ENCODE data around the gene SLC35A4. TPM values are rescaled to one million over a fixed set of nuclear protein-coding genes. Genes with fewer than 3 reads are reported as not detected.

SLC35A4 gene, protein sequence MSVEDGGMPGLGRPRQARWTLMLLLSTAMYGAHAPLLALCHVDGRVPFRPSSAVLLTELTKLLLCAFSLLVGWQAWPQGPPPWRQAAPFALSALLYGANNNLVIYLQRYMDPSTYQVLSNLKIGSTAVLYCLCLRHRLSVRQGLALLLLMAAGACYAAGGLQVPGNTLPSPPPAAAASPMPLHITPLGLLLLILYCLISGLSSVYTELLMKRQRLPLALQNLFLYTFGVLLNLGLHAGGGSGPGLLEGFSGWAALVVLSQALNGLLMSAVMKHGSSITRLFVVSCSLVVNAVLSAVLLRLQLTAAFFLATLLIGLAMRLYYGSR
- 71.0 to 82.2 TPM (median 80.6 TPM) in 5 replicates for total RNA-seq (2022; extraction: Qiagen RNA extraction; ENCODE audit: low read depth)

DNA sequence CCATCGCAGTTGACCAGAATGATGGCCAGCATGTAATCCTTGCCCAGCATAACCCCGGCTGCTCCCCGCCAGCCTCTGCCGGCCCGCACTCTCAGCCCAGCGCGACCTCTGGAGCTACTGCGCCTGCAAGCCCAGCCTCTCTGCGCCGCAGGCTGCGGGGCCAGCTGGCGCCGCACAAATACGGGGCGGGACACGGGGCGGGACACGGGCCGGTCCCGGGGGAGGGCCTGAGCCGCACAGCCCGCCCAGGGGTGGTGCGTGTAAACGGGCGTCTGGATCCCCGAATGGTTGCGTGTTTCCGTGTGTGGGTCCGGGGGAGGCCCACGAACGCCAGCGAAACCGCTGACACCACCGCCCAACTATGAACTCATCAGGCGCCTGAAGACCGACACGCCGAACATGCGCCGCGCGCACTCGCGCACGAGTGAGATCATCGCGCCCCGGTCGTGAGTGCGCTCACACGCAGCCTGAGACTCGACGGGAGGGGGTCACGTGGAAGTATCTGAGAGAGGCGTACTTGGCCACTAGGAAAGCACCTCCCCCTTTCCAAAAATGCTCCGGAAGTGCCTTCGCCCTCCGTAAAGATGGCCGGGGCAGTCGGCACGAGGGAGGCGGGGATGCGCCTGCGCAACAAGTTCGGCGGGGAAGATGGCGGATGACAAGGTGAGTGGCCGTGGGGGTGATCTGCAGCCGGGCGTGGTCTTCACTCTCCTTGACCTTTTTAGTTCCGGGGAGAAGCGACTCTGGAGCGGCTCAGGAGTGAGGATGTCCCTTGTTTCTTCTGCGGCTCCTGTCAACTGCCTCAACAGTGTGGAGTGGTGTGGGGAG lies at the start of gene SLC35A4, which contains the start of gene APBB3:
Gene SLC35A4 (plus strand): TSS at position 633 of the 828 bp plus-strand sequence. CDS start 2,342 bp downstream, outside the sequence.
Gene APBB3 (minus strand): TSS at position 403 of the 828 bp plus-strand sequence. CDS start 353 bp downstream, at position 50.

DNA sequence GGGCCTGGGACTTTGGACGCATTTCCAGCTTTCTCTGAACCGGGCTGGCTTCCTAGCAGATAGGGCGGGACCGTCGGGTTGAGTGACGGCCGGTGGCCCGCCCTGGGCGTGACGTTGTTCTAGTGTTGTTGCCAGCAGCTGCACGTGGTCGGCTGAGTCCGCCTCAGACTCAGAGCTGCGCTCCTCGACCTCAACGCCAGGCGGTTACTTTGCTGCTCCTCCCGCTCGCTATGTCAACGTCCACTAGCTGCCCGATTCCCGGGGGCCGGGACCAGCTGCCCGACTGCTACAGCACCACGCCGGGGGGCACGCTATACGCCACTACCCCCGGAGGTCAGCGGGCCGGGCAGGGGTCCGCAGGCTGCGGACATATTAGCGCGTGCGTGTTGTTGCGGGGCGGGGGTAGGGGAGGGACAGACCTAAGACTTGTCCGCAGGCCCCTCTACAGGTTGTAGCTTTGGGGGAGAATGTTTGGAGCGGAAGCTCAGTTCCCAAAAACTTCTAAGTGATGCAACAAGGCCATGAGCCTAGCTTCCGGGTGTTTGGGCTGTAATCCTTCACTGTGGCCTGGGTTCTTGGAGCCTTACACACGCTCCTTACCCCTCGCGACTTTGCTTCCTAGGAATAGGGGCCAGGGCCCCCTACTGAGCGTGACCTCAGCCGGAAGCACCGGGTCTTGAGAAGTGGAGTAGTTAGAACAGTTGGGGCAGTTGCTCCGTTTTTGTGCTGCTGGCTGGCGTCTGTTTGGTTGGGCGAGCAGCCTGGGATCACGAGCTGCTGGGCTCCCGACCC lies 16.9 kb upstream of the SLC35A4 start, which contains the start of gene EIF4EBP3:
Gene EIF4EBP3 (plus strand): TSS at position 155 of the 792 bp plus-strand sequence. CDS start 76 bp downstream, at position 231.

DNA sequence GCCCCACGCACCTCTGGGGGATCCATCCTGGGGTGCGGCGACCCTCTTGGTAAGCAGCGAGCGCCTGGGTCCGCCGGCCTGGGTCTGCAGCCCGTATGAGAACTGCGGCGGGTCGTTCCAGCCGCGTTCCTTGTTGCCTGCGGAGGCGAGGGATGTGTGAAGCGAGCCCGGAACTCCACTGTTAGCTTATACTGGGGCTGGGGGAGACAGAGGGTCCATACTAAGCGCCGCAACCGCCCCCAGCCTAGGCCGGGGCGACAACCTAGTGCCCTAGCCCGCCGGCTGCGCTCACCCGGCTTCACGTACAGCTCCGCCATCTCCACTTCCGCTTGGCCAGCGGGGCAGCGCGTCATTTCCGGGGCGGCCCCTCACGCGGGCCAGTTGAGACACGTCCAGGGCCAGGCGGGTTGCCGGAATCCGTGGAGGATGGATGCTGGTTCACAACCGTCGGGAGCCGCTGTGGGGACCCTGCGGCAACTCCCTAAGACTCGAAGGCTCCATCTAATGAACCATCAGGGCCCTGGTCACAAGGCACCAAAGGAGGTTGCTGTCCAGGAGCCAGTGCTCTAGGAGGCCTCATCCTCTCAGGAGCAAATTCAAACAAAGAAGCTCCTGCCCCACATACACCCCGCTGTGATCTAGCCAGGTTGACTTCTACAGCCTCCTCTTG lies 7.4 kb upstream of the SLC35A4 start, which contains the start of gene SRA1:
Gene SRA1 (minus strand): TSS at position 338 of the 670 bp plus-strand sequence. CDS start 21 bp downstream, at position 317.

Other genes starting within 250 kb of the SLC35A4 start
- 5.8 to 7.6 TPM (median 7.1 TPM) in 5 replicates for gene HBEGF, start 218.2 kb upstream of the SLC35A4 start, total RNA-seq (2022; extraction: Qiagen RNA extraction; ENCODE audit: low read depth)
- gene SLC4A9, start 204.6 kb upstream of the SLC35A4 start, total RNA-seq (2022; extraction: Qiagen RNA extraction; ENCODE audit: low read depth): not detected in 5 replicates
- gene ANKHD1, start 163.0 kb upstream of the SLC35A4 start, total RNA-seq (2022; extraction: Qiagen RNA extraction; ENCODE audit: low read depth): 45.2 to 56.1 TPM (median 54.2 TPM) in 5 replicates
- 0.54 to 4.1 TPM (median 2.0 TPM) in 5 replicates for gene EIF4EBP3, start 17.2 kb upstream of the SLC35A4 start, total RNA-seq (2022; extraction: Qiagen RNA extraction; ENCODE audit: low read depth)
- 41.8 to 62.1 TPM (median 47.4 TPM) in 5 replicates for gene SRA1, start 7.4 kb upstream of the SLC35A4 start, total RNA-seq (2022; extraction: Qiagen RNA extraction; ENCODE audit: low read depth)
- gene APBB3, start 230 bp upstream of the SLC35A4 start, total RNA-seq (2022; extraction: Qiagen RNA extraction; ENCODE audit: low read depth): 3.8 to 8.1 TPM (median 6.3 TPM) in 5 replicates
- 3.2 to 5.6 TPM (median 3.9 TPM) in 5 replicates for gene CD14, start 68.3 kb downstream of the SLC35A4 start, total RNA-seq (2022; extraction: Qiagen RNA extraction; ENCODE audit: low read depth)
- gene TMCO6, start 74.6 kb downstream of the SLC35A4 start, total RNA-seq (2022; extraction: Qiagen RNA extraction; ENCODE audit: low read depth): 9.6 to 15.4 TPM (median 14.1 TPM) in 5 replicates
- gene NDUFA2, start 82.8 kb downstream of the SLC35A4 start, total RNA-seq (2022; extraction: Qiagen RNA extraction; ENCODE audit: low read depth): 112 to 142 TPM (median 122 TPM) in 5 replicates
- gene IK, start 83.0 kb downstream of the SLC35A4 start, total RNA-seq (2022; extraction: Qiagen RNA extraction; ENCODE audit: low read depth): 88.3 to 127 TPM (median 99.7 TPM) in 5 replicates
- gene WDR55, start 100.1 kb downstream of the SLC35A4 start, total RNA-seq (2022; extraction: Qiagen RNA extraction; ENCODE audit: low read depth): 28.6 to 30.9 TPM (median 29.2 TPM) in 5 replicates
- 0.48 to 0.94 TPM (median 0.73 TPM) in 5 replicates for gene DND1, start 108.7 kb downstream of the SLC35A4 start, total RNA-seq (2022; extraction: Qiagen RNA extraction; ENCODE audit: low read depth)
- gene HARS1, start 126.5 kb downstream of the SLC35A4 start, total RNA-seq (2022; extraction: Qiagen RNA extraction; ENCODE audit: low read depth): 78.1 to 83.6 TPM (median 79.0 TPM) in 5 replicates
- gene HARS2, start 126.6 kb downstream of the SLC35A4 start, total RNA-seq (2022; extraction: Qiagen RNA extraction; ENCODE audit: low read depth): 35.4 to 42.8 TPM (median 37.5 TPM) in 5 replicates
- gene ZMAT2, start 135.6 kb downstream of the SLC35A4 start, total RNA-seq (2022; extraction: Qiagen RNA extraction; ENCODE audit: low read depth): 83.4 to 128 TPM (median 104 TPM) in 5 replicates
- gene PCDHA1, start 221.3 kb downstream of the SLC35A4 start, total RNA-seq (2022; extraction: Qiagen RNA extraction; ENCODE audit: low read depth): 0.15 to 0.34 TPM (median 0.21 TPM) in 4 of 5 replicates, not detected in the other
- gene PCDHA2, start 230.0 kb downstream of the SLC35A4 start, total RNA-seq (2022; extraction: Qiagen RNA extraction; ENCODE audit: low read depth): 0.03 to 0.06 TPM in 2 of 5 replicates, not detected in the others
- 0.35 to 1.2 TPM (median 0.85 TPM) in 5 replicates for gene PCDHA3, start 236.2 kb downstream of the SLC35A4 start, total RNA-seq (2022; extraction: Qiagen RNA extraction; ENCODE audit: low read depth)
- gene PCDHA4, start 242.2 kb downstream of the SLC35A4 start, total RNA-seq (2022; extraction: Qiagen RNA extraction; ENCODE audit: low read depth): 1.3 to 1.7 TPM (median 1.5 TPM) in 5 replicates

Measured in A549 treated with RU486 at 1 μM for 4 hours (cell line).